HL-60 (cell line): ENCODE results near the gene ARL10.

ENCODE experiments used
- GABPA ChIP-seq: IDR thresholded peaks from 2 replicates; pipeline ENCODE4 v1.6.1; 2012; ENCODE audit warnings: low read depth
- POLR2AphosphoS5 ChIP-seq: IDR thresholded peaks from 2 replicates; pipeline ENCODE4 v1.6.1; 2012; ENCODE audit warnings: low read depth
- TF ChIP-seq, protein P1 (sequence below): IDR thresholded peaks from one replicate; pipeline ENCODE4 v1.5.1; 2011; ENCODE audit warnings: low read length, control low read depth, inconsistent platforms; ENCODE audit not compliant: insufficient read depth
- TF ChIP-seq, protein P2 (sequence below): IDR thresholded peaks from 2 replicates; pipeline ENCODE4 v1.6.1; 2012; ENCODE audit warnings: low read depth; ENCODE audit not compliant: insufficient replicate concordance

- TF ChIP-seq, protein P1, sequence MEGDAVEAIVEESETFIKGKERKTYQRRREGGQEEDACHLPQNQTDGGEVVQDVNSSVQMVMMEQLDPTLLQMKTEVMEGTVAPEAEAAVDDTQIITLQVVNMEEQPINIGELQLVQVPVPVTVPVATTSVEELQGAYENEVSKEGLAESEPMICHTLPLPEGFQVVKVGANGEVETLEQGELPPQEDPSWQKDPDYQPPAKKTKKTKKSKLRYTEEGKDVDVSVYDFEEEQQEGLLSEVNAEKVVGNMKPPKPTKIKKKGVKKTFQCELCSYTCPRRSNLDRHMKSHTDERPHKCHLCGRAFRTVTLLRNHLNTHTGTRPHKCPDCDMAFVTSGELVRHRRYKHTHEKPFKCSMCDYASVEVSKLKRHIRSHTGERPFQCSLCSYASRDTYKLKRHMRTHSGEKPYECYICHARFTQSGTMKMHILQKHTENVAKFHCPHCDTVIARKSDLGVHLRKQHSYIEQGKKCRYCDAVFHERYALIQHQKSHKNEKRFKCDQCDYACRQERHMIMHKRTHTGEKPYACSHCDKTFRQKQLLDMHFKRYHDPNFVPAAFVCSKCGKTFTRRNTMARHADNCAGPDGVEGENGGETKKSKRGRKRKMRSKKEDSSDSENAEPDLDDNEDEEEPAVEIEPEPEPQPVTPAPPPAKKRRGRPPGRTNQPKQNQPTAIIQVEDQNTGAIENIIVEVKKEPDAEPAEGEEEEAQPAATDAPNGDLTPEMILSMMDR, result no peak
- TF ChIP-seq POLR2AphosphoS5 (no peak), GABPA (no peak)
- TF ChIP-seq, protein P2, sequence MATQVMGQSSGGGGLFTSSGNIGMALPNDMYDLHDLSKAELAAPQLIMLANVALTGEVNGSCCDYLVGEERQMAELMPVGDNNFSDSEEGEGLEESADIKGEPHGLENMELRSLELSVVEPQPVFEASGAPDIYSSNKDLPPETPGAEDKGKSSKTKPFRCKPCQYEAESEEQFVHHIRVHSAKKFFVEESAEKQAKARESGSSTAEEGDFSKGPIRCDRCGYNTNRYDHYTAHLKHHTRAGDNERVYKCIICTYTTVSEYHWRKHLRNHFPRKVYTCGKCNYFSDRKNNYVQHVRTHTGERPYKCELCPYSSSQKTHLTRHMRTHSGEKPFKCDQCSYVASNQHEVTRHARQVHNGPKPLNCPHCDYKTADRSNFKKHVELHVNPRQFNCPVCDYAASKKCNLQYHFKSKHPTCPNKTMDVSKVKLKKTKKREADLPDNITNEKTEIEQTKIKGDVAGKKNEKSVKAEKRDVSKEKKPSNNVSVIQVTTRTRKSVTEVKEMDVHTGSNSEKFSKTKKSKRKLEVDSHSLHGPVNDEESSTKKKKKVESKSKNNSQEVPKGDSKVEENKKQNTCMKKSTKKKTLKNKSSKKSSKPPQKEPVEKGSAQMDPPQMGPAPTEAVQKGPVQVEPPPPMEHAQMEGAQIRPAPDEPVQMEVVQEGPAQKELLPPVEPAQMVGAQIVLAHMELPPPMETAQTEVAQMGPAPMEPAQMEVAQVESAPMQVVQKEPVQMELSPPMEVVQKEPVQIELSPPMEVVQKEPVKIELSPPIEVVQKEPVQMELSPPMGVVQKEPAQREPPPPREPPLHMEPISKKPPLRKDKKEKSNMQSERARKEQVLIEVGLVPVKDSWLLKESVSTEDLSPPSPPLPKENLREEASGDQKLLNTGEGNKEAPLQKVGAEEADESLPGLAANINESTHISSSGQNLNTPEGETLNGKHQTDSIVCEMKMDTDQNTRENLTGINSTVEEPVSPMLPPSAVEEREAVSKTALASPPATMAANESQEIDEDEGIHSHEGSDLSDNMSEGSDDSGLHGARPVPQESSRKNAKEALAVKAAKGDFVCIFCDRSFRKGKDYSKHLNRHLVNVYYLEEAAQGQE, result no peak
These were observed 4.3 kb upstream of the ARL10 start for GRCh38 chr5:176360894-176361436.
